Anterior cingulate cortex (tissue), 58 donors: ENCODE measurements around the gene PRKD2.
"Not testable (repeated sequence)": the region's sequence is repeated elsewhere in the genome, so short reads cannot be mapped to it uniquely, and the experiment has no call there.

Source experiments
- DNase-seq, 58 donors: peaks; one replicate each; lab custom pipeline; 2025; lab: John Stamatoyannopoulos, UW

PRKD2 gene

DNA sequence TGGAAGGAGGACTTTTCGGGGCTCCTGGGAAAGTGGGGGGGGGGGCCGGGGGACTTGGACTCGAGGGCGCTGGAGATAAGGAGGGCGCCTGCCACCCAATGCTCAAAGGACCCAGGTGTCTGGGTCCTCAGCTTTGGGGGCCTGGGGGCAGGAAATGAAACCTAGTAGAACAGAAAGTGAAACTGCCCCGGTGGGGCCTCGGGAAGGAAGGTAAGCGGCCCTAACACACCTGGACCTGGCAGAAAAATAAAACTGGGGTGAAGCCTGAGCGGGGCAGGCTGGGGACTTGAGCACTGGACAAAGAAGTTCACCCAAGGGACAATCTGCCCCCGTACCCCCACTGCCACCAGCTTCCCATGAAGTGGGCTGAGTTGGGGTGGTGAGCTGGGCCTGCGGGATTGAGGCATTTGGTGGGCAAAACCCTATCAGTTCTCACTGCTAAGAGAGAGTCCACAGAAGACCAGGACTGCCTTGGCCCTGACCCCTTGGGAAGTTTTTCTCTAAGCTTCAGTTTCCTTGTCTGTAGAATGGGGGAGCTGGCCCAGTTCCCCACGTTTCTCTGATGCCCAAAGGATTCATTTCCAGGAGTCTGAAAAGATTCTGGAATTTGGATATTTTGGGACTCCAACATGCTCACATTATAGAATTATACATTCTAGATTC lies 2.3 kb downstream of the PRKD2 start:
- DNase-seq: peak in 3 of 58 donors; percentile 9 to 50 (median 21)

GRCh38 chr19:46713781-46714443 lies 3.0 kb downstream of the PRKD2 start:
- peak in 46 of 58 donors; percentile 20 to 86 (median 48) for DNase-seq

DNA sequence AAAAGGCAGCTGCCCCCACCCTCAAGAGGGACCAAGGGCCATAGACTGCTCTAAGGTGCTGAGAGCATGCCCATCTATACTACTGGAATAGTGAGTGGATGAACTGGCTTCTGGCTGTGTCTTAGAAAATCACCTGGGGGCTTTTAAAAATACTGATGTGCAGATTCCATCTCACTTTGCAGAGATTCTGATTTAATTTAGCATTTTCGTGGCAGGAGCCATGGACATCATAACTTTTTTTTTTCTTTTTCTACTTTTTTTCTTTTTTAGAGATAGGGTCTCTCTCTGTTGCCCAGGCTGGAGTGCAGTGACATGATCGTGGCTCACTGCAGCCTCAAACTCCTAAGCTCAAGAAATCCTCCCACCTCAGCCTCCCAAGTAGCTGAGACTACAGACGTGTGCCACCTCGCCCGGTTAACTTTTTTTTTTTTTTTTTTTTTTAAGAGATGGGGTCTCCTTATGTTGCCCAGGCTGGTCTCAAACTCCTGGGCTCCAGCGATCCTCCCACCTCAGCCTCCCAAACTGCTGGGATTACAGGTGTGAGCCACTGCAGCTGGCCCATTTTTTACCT lies 4.1 kb downstream of the PRKD2 start:
- DNase-seq: not testable (repeated sequence)

GRCh38 chr19:46710687-46711086 lies 6.2 kb downstream of the PRKD2 start:
- no peak for DNase-seq

DNA sequence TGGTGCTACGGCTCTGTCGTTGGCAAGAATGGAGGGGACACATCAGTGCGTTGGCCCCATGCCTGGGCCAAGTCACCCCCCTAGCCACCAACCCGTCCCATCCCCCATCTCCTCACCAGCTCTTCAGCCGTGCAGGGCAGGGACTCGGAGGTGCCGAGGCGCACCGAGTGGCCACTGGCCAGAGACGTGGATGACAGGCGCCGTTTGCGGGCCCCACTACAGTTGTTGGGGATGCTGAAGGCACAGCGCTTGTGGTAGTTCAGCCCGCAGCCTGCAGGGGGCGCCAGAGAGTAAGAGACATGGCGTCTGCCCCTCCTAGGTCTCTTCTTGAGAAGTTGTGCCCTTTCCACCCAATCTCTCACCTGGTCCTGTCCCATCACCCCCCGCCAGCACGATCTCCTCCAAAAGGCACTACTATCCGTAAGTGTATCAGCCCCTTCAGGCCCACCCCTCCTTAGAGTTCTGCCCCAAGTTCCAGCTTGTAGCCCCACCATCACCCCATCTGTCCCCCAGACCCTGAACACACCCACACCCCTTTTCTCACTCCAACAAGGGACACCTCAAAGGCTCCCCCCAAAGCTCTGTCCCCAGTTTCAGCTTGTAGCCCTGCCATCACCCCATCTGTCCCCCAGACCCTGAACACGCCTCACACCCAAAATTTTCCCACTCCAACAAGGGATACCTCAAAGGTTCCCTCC lies 12.4 kb downstream of the PRKD2 start:
- peak in 31 of 58 donors; percentile 5 to 68 (median 19) for DNase-seq

DNA sequence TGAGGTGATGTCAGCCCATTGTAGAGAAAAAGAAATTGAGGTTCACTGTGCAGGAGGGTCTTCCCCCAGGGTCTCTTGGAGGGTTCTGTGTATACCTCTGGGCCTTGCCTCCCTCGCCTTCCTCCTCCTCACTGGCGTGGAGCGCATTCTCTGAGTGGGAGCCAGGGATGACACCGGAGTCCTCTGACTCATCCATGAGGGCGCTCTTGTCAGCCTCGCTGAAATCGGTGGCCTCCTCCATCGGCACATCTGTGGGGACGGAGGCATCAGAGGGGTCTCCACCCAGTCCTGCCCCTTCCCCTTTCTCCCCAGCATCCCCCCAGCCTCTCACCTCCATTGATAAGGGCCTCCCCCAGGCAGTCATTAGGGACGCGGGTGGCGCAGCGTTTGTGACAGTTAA lies 16.2 kb downstream of the PRKD2 start:
- no peak for DNase-seq

- no peak for DNase-seq
Measured at GRCh38 chr19:46698395-46699321, 18.3 kb downstream of the PRKD2 start.

DNA sequence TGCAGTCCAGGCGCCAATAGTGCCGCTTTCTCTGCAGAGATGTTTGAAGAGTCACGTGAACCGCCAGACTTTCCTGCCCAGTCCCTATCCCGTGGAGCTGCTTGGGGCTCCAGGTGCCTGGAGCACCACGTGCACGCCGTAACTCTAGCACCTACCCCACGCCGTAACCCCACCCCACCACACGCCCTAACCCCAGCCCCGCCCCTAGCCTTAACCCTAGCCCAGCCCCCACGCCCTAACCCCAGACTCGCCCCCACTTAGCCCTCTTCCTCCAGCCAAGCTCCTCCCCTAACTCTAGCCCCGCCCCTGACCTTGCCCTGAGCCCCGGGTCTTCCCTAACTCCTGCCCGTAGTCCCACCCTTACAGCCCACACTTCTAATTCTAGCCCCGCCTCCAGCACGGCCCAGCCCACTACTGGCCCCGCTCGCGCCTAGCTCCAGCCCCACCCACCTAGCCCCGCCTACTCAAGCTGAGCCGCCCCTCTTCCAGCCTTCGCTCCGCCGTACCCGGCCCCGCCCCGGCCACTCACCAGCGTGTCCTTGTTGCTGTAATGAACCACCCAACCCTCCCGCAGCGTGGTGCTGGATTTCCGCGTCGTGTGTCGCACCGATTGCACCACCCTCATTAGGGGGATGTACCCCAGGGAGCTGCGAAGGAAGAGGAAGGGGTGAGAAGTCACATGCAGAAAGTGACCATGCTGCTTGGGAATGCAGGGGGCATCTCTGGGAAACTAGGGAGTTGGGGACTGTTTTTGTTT lies 19.5 kb downstream of the PRKD2 start:
- DNase-seq: peak in 41 of 58 donors; percentile 3 to 69 (median 36)

DNA sequence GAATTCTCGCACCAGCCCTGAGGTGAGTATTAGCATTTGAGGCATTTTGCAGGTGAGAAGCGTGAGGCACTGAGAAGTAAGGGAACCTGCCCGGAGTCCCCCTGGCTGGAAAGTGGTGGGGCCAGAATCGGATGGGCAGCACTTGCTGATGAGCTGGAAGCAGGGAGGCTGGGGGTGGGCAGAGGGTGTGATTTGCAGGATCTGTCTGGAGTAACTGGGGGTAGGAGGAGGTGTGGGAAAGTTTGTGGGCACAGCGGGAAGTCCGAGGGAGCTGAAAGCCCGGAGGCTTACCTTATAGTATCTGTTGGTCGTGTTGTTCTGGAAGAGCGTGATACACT lies 20.1 kb downstream of the PRKD2 start:
- DNase-seq: no peak

DNA sequence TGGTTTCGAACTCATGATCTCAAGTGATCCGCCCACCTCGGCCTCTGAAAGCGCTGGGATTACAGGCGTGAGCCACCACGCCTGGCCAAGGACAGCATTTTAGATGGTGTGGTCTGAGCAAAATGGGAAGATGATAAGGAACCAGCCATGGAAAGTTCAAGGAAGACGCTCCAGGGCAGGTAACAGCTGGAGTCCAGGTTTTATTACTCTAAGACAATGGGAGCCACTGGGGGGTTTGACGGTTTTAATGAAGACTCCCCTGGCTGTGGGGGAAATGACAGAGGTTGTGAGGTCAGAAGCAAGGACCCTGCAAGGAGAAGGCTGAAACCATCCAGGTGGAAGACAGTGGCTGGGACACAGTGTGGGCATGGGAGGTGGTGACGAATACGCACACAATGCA lies 20.9 kb downstream of the PRKD2 start:
- no peak for DNase-seq

DNA sequence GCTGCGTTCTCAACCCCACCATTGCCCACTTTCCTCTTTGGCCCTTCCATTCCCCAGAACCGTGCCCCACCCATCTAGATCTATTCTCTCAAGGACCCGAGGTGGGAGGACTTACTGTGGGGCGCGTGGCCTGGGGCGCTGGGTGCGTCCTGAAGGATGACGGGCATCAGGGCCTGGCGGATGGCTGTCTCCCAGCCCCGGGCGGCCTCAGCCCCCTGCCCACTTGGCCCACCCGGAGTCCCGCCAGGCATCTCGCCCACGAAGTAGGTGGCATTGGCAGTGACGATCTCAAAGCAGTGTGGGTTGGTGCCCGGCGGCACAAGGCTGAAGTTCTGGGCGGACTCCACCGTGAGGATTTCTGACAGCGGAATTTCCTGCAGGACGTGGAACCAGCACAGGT lies 23.2 kb downstream of the PRKD2 start:
- no peak for DNase-seq

GRCh38 chr19:46692918-46693722 lies 23.8 kb downstream of the PRKD2 start:
- DNase-seq: no peak

DNA sequence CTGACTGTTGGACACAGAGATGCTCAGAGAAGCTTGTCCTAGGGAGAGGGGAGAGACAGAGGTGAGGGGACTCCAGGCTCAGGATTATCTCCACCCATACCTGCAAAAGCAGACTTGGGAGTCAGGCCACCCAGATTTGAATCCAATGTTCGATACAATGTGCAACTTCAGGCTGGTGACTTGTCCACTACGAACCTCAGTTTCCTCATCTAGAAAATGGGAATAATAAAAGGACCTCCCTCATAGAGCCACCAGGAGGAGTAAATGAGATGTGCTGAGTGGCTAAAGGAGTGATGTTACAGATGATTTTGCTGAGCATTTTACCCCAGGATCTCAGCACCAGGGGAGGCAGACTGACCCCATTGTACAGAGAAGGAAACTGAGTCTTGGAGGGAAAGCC lies 25.0 kb downstream of the PRKD2 start:
- no peak for DNase-seq

GRCh38 chr19:46691104-46691503 lies 25.8 kb downstream of the PRKD2 start:
- DNase-seq: no peak

GRCh38 chr19:46689358-46689757 lies 27.6 kb downstream of the PRKD2 start:
- DNase-seq: no peak

GRCh38 chr19:46687438-46688145 lies 29.3 kb downstream of the PRKD2 start:
- DNase-seq: no peak

DNA sequence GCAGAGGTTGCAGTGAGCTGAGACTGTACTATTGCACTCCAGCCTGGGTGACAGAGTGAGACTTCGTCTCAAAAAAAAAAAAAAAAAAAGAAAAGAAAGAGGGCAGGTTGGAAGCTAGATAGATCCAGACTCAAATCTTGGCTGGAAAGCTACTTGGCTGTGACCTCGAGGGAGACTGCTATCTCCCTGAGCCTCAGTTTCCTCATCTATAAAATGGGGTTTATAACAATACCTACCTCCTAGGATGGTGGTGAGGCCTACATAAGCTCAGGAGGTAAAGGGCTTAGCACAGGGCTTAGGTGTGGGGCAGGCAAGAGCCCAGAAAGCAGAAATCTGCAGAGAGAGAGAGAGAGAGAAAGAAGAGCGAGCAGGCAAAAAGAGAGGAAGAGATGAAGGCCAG lies 31.7 kb downstream of the PRKD2 start:
- DNase-seq: no peak

DNA sequence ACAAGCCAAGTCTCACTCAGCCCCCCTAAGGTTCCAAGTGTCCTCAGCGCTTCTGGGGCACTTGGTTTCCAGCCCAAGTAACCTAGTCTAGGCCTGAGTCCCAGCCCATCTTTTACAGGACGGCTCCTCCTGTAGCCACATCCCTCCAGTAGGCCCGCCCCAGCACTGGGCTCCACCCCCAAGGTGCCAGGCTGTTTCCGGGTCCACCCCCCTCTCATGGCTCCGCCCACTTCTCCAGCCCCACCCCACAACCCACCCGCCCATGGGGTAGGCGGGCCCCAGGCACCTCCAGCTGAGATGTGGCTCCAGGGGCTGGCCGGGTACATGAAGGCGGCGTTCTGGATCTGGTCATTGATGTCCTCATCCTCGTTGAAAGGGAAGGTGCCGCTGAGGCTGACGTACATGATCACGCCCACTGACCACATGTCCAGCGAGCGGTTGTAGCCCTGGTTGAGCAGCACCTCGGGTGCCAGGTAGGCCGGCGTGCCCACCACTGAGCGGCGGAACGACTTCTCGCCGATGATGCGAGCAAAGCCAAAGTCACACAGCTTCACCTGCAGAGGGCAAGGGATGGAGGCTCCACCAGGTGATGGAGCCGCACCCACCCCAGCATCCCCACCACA lies 38.7 kb downstream of the PRKD2 start:
- DNase-seq: no peak
